ENCODE results near the gene LRRC1.

Gene LRRC1

GRCh38 chr6:53846250-53846649 lies 51.4 kb downstream of the LRRC1 start:
- no peak for DNase-seq (ENCODE audit: low spot score)

- no peak for DNase-seq (ENCODE audit: low spot score)
Observed at GRCh38 chr6:53847796-53848314, 53.0 kb downstream of the LRRC1 start.

- no peak for DNase-seq (ENCODE audit: low spot score)
Observed at GRCh38 chr6:53850527-53850926, 55.7 kb downstream of the LRRC1 start.

GRCh38 chr6:53851561-53851960 lies 56.8 kb downstream of the LRRC1 start:
- DNase-seq (ENCODE audit: low spot score) = no peak

GRCh38 chr6:53852805-53853204 lies 58.0 kb downstream of the LRRC1 start:
- DNase-seq (ENCODE audit: low spot score) = no peak

- DNase-seq (ENCODE audit: low spot score) = no peak
Observed at GRCh38 chr6:53854843-53855567, 60.2 kb downstream of the LRRC1 start.

GRCh38 chr6:53855940-53856339 lies 61.1 kb downstream of the LRRC1 start:
- no peak for DNase-seq (ENCODE audit: low spot score)

- peak; percentile 55 for DNase-seq (ENCODE audit: low spot score)
Observed at GRCh38 chr6:53857318-53858094, 62.7 kb downstream of the LRRC1 start.

- DNase-seq (ENCODE audit: low spot score) = no peak
Observed at GRCh38 chr6:53858196-53858595, 63.4 kb downstream of the LRRC1 start.

- no peak for DNase-seq (ENCODE audit: low spot score)
Observed at GRCh38 chr6:53858913-53859312, 64.1 kb downstream of the LRRC1 start.

- DNase-seq (ENCODE audit: low spot score) = no peak
Observed at GRCh38 chr6:53860511-53860910, 65.7 kb downstream of the LRRC1 start.

GRCh38 chr6:53861518-53861917 lies 66.7 kb downstream of the LRRC1 start:
- no peak for DNase-seq (ENCODE audit: low spot score)

GRCh38 chr6:53862662-53863462 lies 68.1 kb downstream of the LRRC1 start:
- DNase-seq (ENCODE audit: low spot score) = peak; percentile 5

GRCh38 chr6:53864781-53865180 lies 70.0 kb downstream of the LRRC1 start:
- DNase-seq (ENCODE audit: low spot score) = no peak

GRCh38 chr6:53866226-53866625 lies 71.4 kb downstream of the LRRC1 start:
- no peak for DNase-seq (ENCODE audit: low spot score)

GRCh38 chr6:53868626-53869025 lies 73.8 kb downstream of the LRRC1 start:
- DNase-seq (ENCODE audit: low spot score) = no peak

GRCh38 chr6:53869964-53870363 lies 75.2 kb downstream of the LRRC1 start:
- DNase-seq (ENCODE audit: low spot score) = no peak

GRCh38 chr6:53873922-53874321 lies 79.1 kb downstream of the LRRC1 start:
- no peak for DNase-seq (ENCODE audit: low spot score)

- no peak for DNase-seq (ENCODE audit: low spot score)
Observed at GRCh38 chr6:53874964-53875363, 80.2 kb downstream of the LRRC1 start.

- no peak for DNase-seq (ENCODE audit: low spot score)
Observed at GRCh38 chr6:53877151-53877550, 82.3 kb downstream of the LRRC1 start.

GRCh38 chr6:53878808-53879207 lies 84.0 kb downstream of the LRRC1 start:
- no peak for DNase-seq (ENCODE audit: low spot score)

GRCh38 chr6:53879608-53880007 lies 84.8 kb downstream of the LRRC1 start:
- no peak for DNase-seq (ENCODE audit: low spot score)

- DNase-seq (ENCODE audit: low spot score) = no peak
Observed at GRCh38 chr6:53887316-53887715, 92.5 kb downstream of the LRRC1 start.
